Activated CD8-positive, alpha-beta memory T cell treated with anti-CD3 and anti-CD28 coated beads, Interleukin-2, amount 50 U/mL, for 24 hours (primary cell): ENCODE results near the gene PTTG1IP2.
"Not testable (repeated sequence)": the region's sequence is repeated elsewhere in the genome, so short reads cannot be mapped to it uniquely, and the experiment has no call there.

ENCODE experiments used
- DNase-seq: peaks from one replicate; pipeline ENCODE4 v3.0.0-alpha.2; 2020; ENCODE audit errors: extremely low read depth

Gene PTTG1IP2

GRCh38 chr7:90469554-90469953, at the start of gene PTTG1IP2:
Gene PTTG1IP2, plus strand, starts transcription at chr7:90469639. Its CDS starts 148 bp downstream, at chr7:90469787.
- no peak for DNase-seq

- no peak for DNase-seq
These were observed 47.8 kb upstream of the PTTG1IP2 start for GRCh38 chr7:90421651-90422050.

- DNase-seq: no peak
These were observed 44.7 kb upstream of the PTTG1IP2 start for GRCh38 chr7:90424720-90425119.

GRCh38 chr7:90425376-90425775, 44.1 kb upstream of the PTTG1IP2 start:
- DNase-seq: no peak

- DNase-seq: no peak
These were observed 38.6 kb upstream of the PTTG1IP2 start for GRCh38 chr7:90430614-90431460.

- DNase-seq: no peak
These were observed 36.7 kb upstream of the PTTG1IP2 start for GRCh38 chr7:90432752-90433151.

- DNase-seq: no peak
These were observed 36.2 kb upstream of the PTTG1IP2 start for GRCh38 chr7:90433221-90433620.

GRCh38 chr7:90445633-90446032, 23.8 kb upstream of the PTTG1IP2 start:
- no peak for DNase-seq

- DNase-seq: no peak
These were observed 23.1 kb upstream of the PTTG1IP2 start for GRCh38 chr7:90446137-90446899.

GRCh38 chr7:90453259-90453891, 16.1 kb upstream of the PTTG1IP2 start:
- no peak for DNase-seq

GRCh38 chr7:90453931-90454330, 15.5 kb upstream of the PTTG1IP2 start:
- no peak for DNase-seq

GRCh38 chr7:90455163-90456030, 14.0 kb upstream of the PTTG1IP2 start:
- no peak for DNase-seq

GRCh38 chr7:90458104-90458503, 11.3 kb upstream of the PTTG1IP2 start:
- no peak for DNase-seq

GRCh38 chr7:90459888-90460287, 9.6 kb upstream of the PTTG1IP2 start:
- DNase-seq: no peak

GRCh38 chr7:90461219-90461618, 8.2 kb upstream of the PTTG1IP2 start:
- no peak for DNase-seq

GRCh38 chr7:90463151-90463628, 6.2 kb upstream of the PTTG1IP2 start:
- not testable (repeated sequence) for DNase-seq

GRCh38 chr7:90465816-90466215, 3.6 kb upstream of the PTTG1IP2 start:
- no peak for DNase-seq

GRCh38 chr7:90472805-90473540, 3.5 kb downstream of the PTTG1IP2 start:
- DNase-seq: no peak

- DNase-seq: no peak
These were observed 4.4 kb downstream of the PTTG1IP2 start for GRCh38 chr7:90473814-90474213.
